ENCODE measurements around the gene MOSMO.
"Not testable (repeated sequence)": the region's sequence is repeated elsewhere in the genome, so short reads cannot be mapped to it uniquely, and the experiment has no call there.

Gene MOSMO

GRCh38 chr16:22003195-22003594 is 4.7 kb upstream of the MOSMO start:
- no peak for DNase-seq (ENCODE audit: low spot score)

DNA sequence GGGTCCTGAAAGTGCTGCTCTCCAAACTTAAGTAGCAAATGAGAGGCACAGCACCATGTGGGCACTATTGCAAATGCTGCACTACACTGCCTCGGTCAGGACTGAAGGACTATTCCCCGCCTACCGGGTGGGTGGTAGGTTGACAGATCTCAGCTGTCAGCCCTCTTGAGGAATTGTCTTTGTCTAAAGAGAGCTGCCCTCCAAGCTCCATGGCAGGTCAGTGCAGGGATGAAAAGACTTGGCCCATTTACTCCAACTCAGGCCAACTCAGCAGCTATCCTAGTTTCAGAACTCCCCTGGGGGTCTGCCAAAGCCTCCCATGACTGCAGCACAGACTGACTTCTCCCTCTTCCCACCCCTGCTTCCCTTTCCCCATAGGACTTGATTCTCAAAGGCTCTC is 3.6 kb upstream of the MOSMO start:
- DNase-seq (ENCODE audit: low spot score) = peak; percentile 12

GRCh38 chr16:22005746-22006145 is 2.2 kb upstream of the MOSMO start:
- no peak for DNase-seq (ENCODE audit: low spot score)

DNA sequence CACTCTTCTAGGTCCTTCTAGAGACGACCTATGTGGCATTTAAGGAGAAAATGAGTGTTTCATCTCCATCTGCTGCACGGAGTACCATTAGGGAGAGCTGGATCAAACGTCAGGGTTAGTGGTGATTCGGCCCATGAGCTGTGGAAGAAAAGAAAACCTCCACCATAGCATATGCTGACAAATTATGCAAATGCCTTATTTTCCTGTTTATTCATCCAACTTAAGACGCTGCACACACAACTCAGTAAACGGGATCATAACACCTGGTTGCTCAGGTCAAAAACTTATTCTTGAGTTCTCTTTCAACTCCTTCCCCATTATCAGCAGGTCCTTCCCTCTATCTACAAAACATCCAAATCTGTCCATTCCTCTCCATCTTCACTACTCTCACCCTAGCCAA is 1.3 kb upstream of the MOSMO start:
- no peak for DNase-seq (ENCODE audit: low spot score)

DNA sequence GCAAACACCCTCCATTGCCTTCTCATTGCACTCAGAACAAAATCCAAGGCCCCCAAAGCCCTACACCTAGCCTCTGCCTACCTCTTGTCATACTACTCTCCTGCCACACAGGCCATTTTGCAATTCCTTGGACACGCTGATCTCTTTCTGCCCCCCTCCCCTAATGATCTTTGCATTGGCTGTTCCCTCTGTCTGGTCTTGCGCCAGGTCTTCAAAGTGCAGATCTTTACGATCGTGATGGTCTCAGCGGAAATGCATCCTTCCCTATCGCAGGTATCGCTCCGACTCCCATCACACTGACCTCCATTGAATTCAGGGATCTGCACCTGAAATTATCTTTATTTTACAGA is 777 bp upstream of the MOSMO start:
- DNase-seq (ENCODE audit: low spot score) = no peak

DNA sequence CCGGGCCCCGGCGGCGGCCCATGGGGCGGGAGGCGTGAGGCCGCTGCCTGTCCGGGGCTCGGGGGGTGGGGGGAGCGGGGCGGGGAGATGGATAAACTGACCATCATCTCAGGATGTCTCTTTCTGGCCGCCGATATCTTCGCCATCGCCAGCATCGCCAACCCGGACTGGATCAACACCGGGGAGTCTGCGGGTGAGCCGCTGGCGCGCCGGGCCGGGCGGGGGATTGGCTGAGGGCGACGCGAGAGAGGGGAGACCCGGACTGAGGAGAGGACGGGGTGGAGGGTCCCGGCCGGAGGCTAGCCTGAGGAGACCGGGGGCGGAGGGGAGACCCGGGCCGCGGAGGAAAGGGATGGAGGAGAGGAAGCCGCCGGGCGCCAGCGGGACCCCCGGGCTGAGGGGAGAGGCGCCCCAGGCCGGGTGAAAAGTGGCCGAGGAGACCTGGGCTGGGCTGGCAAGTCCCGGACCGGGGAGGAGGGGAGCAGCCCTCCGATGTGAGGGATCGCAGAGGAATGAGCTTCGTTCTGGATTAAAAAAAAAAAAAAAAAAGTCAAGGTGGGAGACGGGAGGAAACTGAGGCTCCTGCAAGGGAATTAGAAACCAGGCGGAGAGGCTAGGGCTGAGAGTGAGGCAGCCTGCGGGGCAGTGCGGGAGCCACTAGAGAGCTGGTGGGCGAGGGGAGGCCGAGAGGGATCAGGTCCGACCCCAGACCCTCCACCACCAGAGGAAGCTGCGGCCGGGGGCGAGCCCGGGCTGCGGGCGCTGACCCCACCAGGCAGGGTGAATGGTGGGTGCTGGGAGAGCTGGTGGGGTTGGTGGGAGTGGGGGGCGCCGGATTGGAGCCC is 526 bp downstream of the MOSMO start:
- no peak for DNase-seq (ENCODE audit: low spot score)

DNA sequence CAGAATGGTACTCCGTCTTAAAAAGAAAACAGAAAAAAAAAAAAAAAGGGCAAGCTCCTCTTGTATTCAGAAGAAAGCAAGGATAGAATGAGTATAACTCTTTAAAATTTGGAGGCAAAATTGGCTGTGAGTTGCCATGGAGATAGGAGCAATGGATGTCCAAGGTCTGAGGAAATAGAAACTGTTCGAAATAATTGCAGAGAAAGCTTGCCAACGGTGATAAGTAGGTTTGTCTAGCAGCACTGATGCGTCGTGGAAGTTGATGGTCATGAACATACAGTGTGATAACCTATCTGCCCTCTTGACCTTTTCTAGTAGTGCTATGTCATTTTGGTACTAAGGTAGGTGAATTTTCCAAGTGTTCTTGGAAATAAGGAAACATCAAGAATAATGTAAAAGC is 3.0 kb downstream of the MOSMO start:
- no peak for DNase-seq (ENCODE audit: low spot score)

DNA sequence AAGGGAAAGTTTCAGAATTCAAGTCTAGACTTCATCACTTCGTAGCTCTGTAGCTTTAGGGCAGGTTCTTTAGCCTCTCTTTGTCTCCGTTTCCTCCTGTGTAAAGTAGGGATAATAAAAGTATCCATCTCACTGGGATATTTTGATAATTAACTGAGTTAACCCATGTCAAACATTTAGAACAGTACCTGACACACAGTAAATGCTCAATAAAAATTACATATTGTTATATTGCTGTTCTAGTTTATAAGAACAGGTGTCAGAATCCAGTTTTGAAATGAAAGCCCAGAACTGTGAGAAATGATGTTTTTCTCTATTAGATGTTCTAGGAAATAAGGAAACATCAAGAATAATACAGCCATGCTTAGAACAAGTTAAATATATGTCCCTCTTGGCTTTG is 4.3 kb downstream of the MOSMO start:
- DNase-seq (ENCODE audit: low spot score) = no peak

GRCh38 chr16:22013486-22013885 is 5.6 kb downstream of the MOSMO start:
- no peak for DNase-seq (ENCODE audit: low spot score)

- no peak for DNase-seq (ENCODE audit: low spot score)
Observed at GRCh38 chr16:22014271-22014873, 6.5 kb downstream of the MOSMO start.

DNA sequence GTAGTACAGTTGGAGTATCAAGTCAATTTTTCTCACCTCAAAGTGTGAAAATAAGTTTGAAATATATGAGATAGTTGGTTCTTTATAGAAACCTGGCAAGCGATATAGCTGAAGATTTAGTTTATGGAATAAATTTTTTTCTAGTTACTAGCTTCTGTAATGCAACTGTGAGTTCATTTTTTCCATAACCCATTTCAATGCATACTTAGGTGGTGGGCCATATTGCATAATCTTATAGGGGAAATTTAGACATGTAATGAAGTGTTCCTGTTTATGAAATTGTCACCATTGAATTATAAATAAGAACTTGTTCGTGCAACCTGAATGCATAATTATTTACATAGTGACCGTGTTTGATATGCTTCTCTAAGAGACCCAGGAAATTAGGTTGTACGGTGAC is 9.0 kb downstream of the MOSMO start:
- DNase-seq (ENCODE audit: low spot score) = no peak

GRCh38 chr16:22018559-22018958 is 10.6 kb downstream of the MOSMO start:
- DNase-seq (ENCODE audit: low spot score) = no peak

DNA sequence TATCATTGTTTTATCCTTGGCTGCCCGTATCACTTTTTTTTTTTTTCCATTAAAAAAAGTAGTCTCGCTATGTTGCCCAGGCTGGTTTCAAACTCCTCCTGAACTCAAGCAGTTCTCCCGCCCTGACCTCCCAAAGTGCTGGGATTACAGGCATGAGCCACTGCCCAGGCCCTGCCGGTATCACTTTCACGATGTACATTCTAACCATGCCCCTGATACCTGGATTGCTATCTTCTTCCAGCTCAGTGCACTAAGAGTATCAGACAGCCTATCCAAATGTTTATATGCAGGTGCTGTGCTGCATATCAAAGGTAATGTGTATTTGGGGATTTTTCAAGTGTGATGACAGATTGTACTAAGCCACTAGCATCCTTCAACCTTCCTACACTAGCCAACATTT is 14.2 kb downstream of the MOSMO start:
- no peak for DNase-seq (ENCODE audit: low spot score)

DNA sequence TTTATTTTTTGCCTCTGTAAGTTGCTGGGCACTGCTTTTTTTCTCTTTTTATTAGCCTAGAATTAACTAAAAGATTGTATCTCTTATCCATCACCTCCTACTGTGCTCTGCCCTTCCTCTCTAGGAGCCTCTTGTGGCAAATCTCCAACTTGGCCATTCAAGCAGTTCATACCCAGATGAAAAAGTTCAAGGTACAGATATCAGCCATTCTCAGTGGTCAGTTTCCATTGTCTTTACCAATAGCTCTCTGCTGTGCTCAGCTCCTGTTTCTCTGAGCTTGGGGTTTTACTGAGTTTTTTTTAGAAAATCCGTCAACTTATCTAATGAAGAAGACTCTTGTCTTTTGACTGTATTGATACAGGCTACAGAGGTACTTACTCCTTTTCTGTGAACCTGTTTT is 15.6 kb downstream of the MOSMO start:
- DNase-seq (ENCODE audit: low spot score) = no peak

GRCh38 chr16:22024785-22025184 is 16.9 kb downstream of the MOSMO start:
- not testable (repeated sequence) for DNase-seq (ENCODE audit: low spot score)

DNA sequence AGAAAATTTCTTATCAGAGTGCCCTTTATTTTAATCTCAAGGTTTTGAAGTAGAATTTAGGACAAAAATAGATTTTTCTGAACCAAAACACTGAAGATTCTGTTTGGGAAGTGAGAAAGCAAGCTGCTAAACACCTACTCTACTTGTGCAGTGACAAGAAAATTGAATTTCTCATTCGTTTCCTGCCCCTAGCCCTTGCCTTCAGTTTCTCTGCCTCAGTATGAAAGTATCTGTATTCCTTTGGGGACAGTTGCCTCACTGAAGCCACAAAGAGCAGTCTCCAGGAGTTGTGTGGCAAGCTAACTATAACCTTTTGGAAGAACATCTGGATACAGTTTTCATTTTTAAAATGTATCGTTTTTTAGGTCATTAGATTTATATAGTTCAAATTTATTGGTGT is 19.7 kb downstream of the MOSMO start:
- no peak for DNase-seq (ENCODE audit: low spot score)

DNA sequence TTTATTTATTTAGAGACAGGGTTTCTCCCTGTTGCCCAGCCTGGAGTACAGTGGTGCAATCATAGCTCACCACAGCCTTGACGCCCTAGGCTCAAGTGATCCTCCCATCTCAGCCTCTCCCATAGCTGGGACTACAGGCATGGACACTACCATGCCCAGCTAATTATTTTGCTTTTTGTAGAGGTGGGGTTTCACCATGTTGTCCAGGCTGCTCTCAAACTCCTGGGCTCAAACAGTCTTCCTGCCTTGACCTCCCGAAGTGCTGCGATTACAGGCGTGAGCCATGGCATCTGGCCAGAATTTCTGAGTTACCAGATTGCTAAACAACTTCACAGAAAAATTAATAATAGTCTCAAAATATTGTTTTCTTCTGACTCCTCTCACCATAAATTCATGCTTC is 21.7 kb downstream of the MOSMO start:
- DNase-seq (ENCODE audit: low spot score) = no peak

- no peak for DNase-seq (ENCODE audit: low spot score)
Observed at GRCh38 chr16:22030087-22030812, 22.3 kb downstream of the MOSMO start.

GRCh38 chr16:22031483-22032083 is 23.7 kb downstream of the MOSMO start:
- DNase-seq (ENCODE audit: low spot score) = no peak

GRCh38 chr16:22034503-22034902 is 26.6 kb downstream of the MOSMO start:
- DNase-seq (ENCODE audit: low spot score) = no peak

DNA sequence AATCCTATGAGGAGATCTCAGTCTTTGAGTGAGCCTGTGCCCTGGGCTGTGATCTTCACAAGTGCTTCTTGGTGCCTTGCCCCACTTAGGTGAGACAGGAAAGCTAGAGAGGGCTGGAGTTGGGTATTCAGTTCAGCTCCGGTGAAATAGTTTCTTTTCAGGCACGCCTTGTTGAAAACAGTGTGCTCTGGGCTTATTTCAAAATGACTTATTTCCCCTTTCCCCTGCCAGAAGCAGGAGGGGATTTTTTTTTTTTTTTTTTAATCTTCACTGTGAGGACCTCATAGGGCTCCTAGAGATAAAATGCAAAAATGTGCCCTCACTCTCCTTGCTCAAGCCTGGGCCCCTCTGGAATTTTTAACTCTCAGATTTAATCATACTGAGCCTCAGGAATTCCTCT is 27.2 kb downstream of the MOSMO start:
- DNase-seq (ENCODE audit: low spot score) = no peak

DNA sequence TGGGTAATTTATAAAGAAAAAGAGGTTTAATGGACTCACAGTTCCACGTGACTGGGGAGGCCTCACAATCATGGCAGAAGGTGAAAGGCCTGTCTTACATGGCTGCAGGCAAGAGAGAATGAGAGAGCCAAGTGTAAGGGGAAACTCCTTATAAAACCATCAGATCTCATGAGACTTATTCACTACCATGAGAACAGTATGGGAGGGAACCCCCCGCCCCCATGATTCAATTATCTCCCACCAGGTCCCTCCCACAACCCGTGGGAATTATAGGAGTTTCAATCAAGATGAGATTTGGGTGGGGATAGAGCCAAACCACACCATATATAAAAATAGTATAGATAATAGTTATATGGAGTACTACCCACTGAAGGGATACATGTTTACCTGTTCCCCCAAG is 36.0 kb downstream of the MOSMO start:
- DNase-seq (ENCODE audit: low spot score) = not testable (repeated sequence)

DNA sequence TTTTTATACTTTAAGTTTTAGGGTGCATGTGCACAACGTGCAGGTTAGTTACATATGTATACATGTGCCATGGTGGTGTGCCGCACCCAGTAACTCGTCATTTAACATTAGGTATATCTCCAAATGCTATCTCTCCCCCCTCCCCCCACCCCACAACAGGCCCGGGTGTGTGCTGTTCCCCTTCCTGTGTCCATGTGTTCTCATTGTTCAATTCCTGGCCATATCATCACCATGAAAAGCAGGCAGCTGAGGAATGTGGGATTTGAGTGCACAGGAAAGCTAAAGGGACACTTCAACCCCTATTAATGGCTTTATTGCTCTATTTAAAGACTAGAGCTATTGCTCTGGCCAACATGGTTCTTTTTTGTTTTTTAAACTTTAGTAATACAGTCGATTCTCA is 38.0 kb downstream of the MOSMO start:
- not testable (repeated sequence) for DNase-seq (ENCODE audit: low spot score)
